ENCODE data around the gene USB1. TPM values are rescaled to one million over a fixed set of nuclear protein-coding genes. Genes with fewer than 3 reads are reported as not detected.
A peak's percentile ranks its signal among the peaks of the same experiment; 100 is the strongest.
"Not testable (repeated sequence)": the region's sequence is repeated elsewhere in the genome, so short reads cannot be mapped to it uniquely, and the experiment has no call there.

USB1 gene
- polyA plus RNA-seq, 1 donor = 15.7 TPM

GRCh38 chr16:57970319-57970718 is 30.9 kb upstream of the USB1 start:
- no peak for DNase-seq

- DNase-seq = no peak
These were observed 30.2 kb upstream of the USB1 start, which contains the start of gene CNGB1 for GRCh38 chr16:57970970-57971369. CNGB1 (minus strand) TSS chr16:57971128; CDS start chr16:57967286, 3,842 bp downstream.

DNA sequence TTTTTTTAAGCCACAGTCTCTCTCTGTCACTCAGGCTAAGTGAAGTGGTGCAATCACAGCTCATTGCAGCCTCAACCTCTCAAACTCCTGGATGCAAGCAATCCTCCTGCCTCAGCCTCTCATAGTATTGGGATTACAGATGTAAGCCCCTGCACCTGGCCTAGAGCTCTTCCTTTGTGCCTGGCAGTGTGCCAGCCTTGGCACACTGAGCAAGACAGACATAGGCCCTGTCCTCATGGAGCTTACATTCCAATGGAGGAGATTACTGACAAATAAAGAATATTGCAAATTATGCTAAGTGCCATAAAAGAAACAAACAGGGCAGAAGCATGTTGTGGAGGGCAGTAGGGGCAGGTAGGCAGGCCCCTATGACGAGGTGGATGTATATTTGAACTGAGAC is 29.4 kb upstream of the USB1 start:
- no peak for DNase-seq

DNA sequence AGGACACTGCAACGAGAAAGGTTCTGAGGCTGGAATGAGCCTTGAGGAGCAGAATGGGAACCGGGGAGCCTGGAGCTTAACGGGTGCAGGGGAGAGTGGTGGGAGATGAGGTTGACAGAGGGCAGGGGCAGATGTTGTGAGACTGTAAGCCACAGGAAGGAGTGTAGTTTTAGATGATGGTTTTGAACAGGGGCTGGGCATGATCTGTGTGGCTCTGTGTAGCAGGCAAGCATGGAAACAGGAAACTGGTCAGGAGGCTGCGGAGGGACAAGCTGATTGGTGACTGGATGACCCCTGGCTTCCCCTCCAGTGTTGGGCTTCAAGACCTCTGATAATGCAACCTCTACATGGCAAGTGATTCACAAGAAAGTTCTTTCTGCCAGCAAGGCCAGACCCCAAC is 28.9 kb upstream of the USB1 start:
- DNase-seq = no peak

DNA sequence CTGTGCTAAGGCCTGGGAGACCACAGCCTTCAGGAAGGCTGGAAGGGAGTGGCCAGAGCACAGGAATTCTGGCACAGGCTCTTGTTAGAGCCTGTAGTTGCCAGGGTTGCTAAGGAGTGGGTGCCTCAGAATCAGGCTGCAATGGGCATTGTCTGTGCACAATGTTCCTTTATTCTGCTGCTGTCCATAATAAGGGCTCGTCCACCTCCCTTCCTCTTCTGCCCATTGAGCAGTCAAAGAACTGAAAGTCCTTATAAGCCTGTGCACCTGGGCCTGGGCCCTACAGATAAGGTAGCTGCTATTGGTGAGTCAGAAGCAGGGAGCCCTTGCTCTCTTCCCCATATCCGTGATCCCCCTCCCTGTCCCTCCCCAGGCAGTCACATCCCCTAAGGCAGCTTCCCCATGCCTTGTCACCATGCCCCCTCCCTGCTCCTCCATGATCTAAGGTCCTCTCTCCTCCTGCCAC is 24.8 kb upstream of the USB1 start:
- no peak for DNase-seq

DNA sequence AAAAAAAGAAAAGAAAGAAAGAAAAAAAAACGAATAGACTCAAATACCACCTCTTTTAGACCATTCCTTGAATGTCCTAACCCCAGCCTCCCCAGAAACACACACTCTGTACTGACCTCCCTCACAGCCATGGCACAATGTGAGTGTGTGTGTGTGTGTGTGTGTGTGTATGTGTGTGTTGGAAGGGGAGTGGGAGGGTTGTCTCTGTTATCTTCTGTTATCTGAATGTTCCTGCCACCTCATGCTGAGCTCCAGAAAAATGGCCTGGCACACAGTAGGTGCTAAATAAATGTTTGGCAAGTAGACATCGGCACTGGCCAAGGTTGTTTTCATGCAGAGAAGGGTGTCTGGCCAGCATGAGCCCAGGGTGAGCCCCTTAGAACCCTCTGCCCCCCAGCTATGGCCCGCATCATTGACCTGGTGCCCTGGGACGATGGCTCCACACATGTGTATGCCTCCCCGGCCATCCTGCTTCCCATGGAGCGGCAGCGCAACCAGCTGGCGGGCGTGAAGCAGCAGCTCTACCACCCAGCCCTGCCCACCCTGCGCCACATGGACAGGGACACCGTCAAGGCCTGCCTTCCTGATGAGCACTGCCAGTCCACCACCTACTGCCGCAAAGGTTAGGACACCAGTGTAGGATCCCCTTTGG is 23.7 kb upstream of the USB1 start:
- no peak for DNase-seq

DNA sequence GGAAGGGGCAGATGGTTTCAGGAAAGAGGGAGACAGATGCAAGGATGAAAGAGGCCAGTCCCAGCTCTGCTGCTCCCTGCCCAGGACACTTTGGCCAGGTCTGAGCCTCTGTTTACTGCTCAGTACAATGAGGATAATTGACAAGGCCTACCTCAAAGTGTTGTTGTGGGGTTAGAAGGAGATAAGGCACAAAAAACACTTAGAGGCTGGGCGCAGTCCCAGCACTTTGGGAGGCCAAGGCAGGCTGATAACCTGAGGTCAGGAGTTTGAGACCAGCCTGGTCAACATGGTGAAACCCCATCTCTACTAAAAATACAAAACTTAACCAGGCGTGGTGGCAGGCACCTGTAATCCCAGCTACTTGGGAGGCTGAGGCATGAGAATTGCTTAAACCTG is 23.1 kb upstream of the USB1 start:
- not testable (repeated sequence) for DNase-seq

DNA sequence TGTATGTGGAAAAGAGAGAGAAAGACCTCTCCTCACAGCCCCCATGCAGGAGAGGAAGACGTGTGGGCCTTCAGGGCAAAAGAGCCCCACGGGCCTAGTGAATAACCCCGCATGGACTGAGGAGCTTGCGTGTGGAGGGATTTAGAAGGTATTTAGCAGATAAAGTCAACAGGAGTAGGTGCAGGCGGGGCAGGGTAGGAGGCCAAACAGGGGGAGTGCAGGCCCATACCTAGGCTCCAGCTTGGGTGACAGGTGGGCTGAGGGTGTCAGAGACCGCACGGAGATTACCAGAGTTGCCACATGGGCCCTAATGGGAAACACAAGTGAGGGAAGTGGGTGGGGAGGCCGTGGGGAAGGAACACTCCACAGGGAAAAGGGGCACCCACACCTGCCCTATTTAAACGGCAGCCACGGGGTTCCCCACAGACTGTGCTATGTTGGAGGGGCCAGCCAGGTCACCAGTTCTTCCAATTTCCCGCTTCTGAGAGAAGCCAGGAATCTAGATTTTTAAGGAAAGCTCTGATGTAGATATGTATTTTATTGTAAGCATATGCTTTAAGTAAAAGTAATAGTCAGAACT is 22.1 kb upstream of the USB1 start:
- no peak for DNase-seq

- no peak for DNase-seq
These were observed 19.6 kb upstream of the USB1 start for GRCh38 chr16:57981636-57982035.

DNA sequence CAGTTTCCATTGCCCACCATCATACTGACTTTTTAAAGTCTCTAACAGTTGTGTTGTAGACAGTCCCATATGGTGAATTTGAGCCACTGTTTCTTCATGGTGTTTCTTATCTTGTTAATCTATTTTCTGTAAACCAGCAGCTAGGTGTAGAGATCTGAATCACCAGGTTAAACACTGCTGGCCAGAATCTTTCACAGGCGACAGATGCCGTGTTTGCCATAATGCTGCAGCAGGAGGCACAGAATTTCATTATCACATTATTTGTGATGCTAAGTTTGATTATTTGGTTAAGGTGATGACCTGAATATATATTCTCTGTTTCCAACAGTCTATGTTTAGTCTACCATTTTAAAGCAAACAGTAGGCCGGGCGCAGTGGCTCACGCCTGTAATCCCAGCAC is 18.8 kb upstream of the USB1 start:
- DNase-seq = no peak

DNA sequence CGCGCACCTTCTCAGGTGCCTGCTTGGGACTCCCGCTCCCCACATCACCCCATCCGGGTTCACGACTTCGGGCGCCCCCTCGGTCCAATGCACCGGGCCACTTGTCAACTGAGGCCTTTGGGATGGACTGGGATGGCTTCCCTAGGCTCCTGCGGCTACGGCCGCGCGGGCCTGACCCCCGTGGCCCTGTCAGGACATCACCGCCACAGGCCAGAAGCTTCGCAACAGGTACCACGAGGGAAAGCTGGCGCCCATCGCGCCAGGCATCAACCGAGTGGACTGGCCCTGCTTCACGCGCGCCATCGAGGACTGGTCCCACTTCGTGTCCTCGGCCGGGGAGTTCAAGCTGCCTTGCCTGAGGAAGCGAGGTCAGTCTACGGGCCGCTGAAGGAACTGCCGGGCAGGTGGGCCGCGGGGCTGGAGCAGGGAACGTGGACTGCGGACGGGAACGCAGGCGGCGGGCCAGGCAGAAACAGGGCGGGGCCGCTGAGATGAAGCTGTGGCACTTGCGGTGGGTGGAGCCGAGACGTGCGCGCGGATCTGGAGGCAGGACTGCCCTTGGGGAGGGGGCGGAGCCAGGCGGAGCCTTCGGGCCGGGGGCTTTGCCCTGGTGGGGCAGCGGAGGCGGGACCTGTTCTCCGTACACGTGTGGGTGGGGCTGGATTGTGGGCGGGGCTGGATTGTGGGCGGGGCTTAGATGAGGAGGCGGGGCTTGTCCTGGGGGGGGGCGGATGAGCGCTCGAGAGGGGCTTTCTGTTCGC is 16.6 kb upstream of the USB1 start:
- DNase-seq = peak; percentile 59

DNA sequence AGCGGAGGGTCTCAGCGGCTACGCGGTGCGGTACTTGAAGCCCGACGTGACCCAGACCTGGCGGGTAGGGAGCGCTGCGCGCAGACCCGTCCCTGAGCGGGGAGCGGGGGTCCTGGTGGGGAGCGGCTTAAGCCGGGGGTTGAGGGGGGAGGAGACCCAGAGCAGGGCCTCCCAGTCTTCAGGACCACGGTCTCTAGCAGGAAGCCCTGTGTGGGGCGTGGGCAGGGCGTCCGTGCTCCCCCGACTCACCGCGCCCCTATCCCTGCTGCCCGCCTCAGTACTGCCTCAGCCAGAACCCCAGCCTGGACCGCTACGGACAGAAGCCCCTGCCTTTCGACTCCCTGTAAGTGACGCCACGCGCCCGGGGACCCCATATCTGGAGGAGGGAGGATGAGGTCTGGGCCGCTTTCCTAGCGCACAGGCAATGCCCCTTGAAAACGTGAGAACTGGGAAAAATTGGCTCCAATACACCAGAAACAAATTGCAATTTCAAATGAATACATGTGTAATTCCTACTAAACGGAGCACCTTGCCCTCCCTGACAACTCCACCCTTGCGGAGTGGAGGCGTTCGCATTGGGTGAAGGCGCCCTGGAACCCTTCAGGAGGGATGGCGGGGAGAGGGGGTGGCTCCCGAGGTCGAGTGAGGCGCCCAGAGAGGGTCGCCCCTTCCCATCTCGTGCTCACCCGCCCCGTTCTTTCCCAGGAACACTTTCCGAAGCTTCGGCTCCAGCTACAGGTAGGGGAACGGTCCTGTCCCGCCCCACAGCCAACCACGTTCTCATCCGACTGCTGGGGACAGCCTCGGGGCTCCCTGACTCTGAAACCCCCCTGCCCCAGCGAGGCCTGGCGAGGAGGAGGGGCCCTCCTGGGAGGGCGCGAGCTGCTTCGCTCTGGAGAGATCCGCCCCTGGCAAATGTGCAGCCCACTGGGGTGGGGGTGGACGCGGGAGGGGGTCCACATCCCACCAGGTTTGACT is 15.7 kb upstream of the USB1 start:
- DNase-seq = peak; percentile 23

DNA sequence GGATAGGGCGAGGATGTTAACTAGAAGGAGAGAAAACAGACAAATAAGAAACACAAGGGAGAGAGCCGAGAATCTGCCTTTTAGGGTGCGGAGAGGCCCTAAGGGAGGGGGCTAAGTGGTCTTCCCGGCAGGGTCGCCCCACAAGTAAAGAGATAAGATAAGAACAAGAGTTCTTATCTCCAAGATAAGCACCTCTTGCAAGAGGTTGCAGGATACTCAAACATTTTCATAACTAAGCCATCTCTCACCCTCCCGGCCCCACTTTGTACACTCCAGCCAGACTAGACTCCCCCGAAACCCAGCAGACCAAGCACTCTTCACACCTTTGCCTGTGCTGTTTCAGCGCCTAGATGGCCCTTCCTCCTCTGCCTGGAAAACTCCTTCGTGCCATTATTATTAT is 15.0 kb upstream of the USB1 start:
- DNase-seq = no peak

DNA sequence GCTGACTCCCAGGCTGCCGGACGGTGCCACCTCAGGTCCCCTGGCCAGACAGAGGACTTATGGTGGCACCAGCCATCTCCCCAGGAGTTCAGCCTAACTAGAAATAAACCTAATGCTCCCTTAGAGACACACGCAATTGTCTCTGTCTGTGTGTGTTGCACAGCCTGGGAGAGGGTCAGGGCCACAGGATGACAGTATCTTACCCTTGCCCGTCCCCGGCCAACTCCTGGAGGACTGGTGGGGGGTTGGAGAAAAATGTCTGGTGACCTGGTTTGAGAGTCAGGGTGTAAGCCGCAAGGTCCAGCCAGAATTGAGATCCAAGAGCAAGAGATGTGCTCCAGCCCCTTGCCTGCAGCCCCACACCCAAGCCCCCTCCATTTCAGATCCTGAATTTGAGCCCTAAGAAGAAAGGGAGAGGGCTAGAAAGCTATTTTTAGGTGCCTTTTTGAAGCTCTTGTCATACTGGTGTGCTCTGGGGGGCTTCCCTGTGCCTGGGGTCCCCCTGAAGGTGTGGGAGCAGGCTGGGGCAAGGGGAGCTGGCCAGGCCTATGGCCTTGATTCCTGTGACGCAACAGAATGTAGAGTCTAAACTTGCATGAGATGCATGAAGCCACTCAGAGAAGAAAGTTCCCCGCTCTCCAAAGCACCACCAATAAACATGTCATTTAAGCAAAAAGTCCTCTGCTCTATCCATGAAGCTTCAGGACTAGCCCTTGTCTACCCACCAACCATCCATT is 13.6 kb upstream of the USB1 start:
- DNase-seq = no peak

DNA sequence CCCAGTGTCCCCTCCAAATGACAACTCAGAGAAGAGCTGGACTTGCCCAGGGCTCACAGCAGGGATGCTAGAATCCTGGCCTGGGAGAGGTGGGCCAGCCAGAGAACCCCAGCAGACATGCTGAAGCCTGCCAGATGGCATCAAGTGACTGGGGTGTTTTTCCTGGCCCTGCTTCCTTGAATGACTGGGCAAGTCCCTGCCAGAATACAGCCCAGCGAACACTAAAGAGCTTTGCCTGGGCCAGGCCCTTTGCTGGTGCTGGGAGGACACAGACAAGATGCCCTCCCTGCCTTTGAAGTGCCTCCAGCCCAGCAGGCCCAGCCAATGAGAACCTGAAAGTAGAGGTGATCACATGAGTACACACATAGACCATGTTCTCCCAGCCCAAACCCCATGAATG is 12.3 kb upstream of the USB1 start:
- DNase-seq = no peak

- DNase-seq = no peak
These were observed 9.6 kb upstream of the USB1 start for GRCh38 chr16:57991551-57992059.

- DNase-seq = no peak
These were observed 9.1 kb upstream of the USB1 start for GRCh38 chr16:57992084-57992483.

DNA sequence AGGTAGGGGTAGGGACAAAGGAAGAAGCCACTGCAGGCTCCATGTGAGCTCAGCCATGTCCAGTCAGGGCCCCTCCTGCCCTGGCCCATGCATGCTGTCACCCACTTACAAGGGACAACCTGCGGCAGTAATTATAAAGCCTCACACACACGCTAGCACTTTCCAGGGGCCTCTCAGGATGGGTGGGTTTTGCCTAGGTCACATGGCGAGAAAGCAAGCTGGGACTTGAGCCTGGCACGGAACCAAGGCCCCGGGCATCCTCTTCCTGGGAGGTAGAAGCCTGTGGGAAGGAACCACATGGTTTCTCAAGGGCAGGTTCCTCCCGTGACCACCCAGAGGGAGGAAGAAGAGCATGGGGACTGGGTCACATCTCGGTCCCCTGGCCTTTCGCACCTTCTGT is 7.8 kb upstream of the USB1 start:
- no peak for DNase-seq

- no peak for DNase-seq
These were observed 7.3 kb upstream of the USB1 start for GRCh38 chr16:57993897-57994296.

DNA sequence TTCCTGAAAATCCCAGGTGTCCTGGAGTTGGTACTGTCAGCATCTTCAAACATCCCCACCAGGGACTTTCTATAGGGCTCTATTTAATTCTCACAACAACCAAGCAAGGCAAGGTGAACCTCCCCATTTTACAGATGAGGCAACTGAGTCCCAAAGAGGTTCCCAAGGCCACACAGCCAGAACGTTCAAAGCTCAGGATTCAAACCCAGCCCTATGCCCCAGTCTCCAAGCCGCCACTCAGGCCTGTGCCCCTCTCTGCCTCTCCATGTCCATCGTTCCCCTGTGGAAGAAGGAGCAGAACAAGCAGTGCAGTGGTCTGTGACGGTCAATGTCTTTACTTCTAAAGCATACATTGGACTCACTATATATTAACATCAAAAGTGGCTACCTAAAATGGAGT is 6.8 kb upstream of the USB1 start:
- DNase-seq = no peak

DNA sequence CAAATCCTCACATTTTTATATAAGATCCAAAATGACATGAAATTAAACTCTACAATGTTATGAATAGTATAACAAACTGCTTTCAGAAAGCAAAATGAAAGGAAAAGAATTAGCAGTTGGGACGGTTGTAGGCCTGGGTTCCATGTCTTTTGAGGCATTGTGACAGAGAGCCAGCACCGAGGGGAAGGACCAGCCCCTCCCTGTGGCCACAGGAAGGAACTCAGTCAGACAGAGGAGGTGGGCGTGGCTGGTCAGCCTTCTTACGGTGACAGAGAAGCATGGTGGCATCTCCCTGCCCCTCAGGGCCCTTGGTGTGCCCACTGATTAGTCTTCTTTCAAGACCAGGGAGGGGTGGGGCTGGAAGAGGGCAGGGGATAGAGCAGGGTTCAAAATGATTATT is 6.4 kb upstream of the USB1 start:
- DNase-seq = no peak

All from hindlimb muscle (tissue), 1 donor.